WERI-Rb-1 (cell line): ENCODE data around the gene SRSF6.
A peak's percentile ranks its signal among the peaks of the same experiment; 100 is the strongest.

ENCODE experiments used
- DNase-seq: peaks from one replicate; pipeline ENCODE4 v3.0.0-alpha.2; 2020
- H3K27ac ChIP-seq: fragments of 250-450 bp; sonication (Bioruptor Pico); 2 replicates; pipeline ENCODE4 v1.5.1; 2020; ENCODE audit warnings: mild to moderate bottlenecking, moderate library complexity
- H3K27me3 ChIP-seq: fragments of 250-450 bp; sonication (Bioruptor Pico); 2 replicates; pipeline ENCODE4 v1.5.1; 2021; ENCODE audit warnings: mild to moderate bottlenecking, low read depth, moderate library complexity; ENCODE audit not compliant: insufficient read depth, severe bottlenecking
- H3K36me3 ChIP-seq: fragments of 250-450 bp; sonication (Bioruptor Pico); 2 replicates; pipeline ENCODE4 v1.5.1; 2020; ENCODE audit warnings: mild to moderate bottlenecking, moderate library complexity
- H3K4me3 ChIP-seq: 2 replicates; pipeline ENCODE4 v1.5.1; 2011; ENCODE audit warnings: low read depth, mild to moderate bottlenecking, control low read depth, low read length
- H3K9me3 ChIP-seq: fragments of 250-450 bp; sonication (Bioruptor Pico); 2 replicates; pipeline ENCODE4 v1.5.1; 2021; ENCODE audit warnings: mild to moderate bottlenecking, moderate library complexity; ENCODE audit not compliant: severe bottlenecking
- TF ChIP-seq, protein P1 (sequence below): IDR thresholded peaks from 2 replicates; pipeline ENCODE4 v1.5.1; 2011; ENCODE audit warnings: low read depth, mild to moderate bottlenecking, control low read depth, inconsistent platforms, low read length

Gene SRSF6

GRCh38 chr20:43457640-43458421 lies at the start of gene SRSF6:
TSS of gene SRSF6 (plus strand) at chr20:43457896. CDS start at chr20:43458034, 138 bp downstream.
- peaks cover 43% of the 10 kb centered on the region for H3K36me3 ChIP-seq
- H3K9me3 ChIP-seq = no peaks in the 10 kb centered on the region
- TF ChIP-seq, protein P1, sequence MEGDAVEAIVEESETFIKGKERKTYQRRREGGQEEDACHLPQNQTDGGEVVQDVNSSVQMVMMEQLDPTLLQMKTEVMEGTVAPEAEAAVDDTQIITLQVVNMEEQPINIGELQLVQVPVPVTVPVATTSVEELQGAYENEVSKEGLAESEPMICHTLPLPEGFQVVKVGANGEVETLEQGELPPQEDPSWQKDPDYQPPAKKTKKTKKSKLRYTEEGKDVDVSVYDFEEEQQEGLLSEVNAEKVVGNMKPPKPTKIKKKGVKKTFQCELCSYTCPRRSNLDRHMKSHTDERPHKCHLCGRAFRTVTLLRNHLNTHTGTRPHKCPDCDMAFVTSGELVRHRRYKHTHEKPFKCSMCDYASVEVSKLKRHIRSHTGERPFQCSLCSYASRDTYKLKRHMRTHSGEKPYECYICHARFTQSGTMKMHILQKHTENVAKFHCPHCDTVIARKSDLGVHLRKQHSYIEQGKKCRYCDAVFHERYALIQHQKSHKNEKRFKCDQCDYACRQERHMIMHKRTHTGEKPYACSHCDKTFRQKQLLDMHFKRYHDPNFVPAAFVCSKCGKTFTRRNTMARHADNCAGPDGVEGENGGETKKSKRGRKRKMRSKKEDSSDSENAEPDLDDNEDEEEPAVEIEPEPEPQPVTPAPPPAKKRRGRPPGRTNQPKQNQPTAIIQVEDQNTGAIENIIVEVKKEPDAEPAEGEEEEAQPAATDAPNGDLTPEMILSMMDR = no peak
- H3K27me3 ChIP-seq = no peaks in the 10 kb centered on the region
- DNase-seq = peak; percentile 94
- peak within 1 kb of the TSS; percentile 100 for H3K27ac ChIP-seq
- peak within 1 kb of the TSS; percentile 98 for H3K4me3 ChIP-seq

DNA sequence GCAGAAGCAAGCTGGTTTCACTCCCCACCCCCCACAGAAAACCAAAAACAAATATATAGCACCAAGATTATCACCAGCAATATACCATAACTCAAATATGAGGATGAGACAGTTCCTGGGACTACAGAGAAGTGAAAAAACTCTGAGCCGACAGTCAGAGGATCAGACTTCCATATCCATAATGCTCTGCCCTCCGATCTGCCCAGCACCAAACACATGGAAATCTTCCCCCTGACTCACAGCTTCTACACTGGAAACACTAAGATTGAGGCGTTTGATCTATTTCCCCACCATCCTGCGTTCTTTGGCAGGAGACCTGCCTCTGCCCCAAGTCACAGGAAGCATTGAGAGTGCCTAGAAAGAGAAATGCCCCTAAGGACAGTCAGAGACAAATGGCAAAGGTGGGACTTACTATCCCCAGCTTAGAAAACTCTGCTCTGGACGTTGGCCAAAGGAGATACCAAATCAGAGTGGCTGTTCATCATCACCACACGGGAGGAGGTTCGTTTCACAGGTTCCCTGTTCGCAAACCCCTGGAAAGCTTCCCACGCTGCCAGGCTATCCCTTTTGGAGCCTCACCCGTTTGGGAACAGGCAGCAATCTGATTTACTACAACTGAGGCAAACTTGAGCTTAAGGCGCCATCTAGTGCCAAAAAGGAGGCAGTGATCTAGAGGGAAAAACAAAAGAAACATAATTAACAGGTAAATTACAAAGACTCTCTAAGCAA lies 48.7 kb upstream of the SRSF6 start:
- H3K9me3 ChIP-seq = peaks cover 3% of the 10 kb centered on the region
- TF ChIP-seq, protein P1 = peak; percentile 61
- peak; percentile 30 for DNase-seq

DNA sequence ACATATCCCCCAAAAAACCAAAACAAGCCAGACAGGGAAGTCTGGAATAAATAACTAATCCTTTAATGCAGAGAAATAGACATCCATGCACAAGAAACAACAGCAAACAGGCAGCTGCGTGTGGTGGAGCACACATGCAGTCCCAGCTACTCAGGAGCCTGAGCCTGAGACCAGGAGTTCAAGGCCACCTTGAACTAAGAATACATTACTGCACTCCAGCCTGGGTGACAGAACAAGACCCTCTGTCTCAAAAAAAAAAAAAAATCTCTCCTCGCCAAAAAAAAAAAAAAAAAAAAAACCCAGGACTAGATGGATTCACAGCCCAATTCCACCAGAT lies 48.2 kb upstream of the SRSF6 start:
- H3K27me3 ChIP-seq = peaks cover 8% of the 10 kb centered on the region
- TF ChIP-seq, protein P1 = no peak
- no peak overlapping the region for H3K27ac ChIP-seq
- no peak overlapping the region for H3K4me3 ChIP-seq
- DNase-seq = no peak
- peaks cover 3% of the 10 kb centered on the region for H3K9me3 ChIP-seq
- no peaks in the 10 kb centered on the region for H3K36me3 ChIP-seq

More for the DNA sequence above, 48.7 kb upstream of the SRSF6 start:
- no peak overlapping the region for H3K4me3 ChIP-seq
- H3K36me3 ChIP-seq = no peaks in the 10 kb centered on the region
- peaks cover 8% of the 10 kb centered on the region for H3K27me3 ChIP-seq
- no peak overlapping the region for H3K27ac ChIP-seq

GRCh38 chr20:43415661-43416430 lies 41.9 kb upstream of the SRSF6 start:
- Histone ChIP-seq H3K4me3 (no peak overlapping the region), H3K9me3 (peaks cover 11% of the 10 kb centered on the region), H3K27me3 (no peaks in the 10 kb centered on the region), H3K27ac (no peak overlapping the region), H3K36me3 (no peaks in the 10 kb centered on the region)
- TF ChIP-seq, protein P1 = no peak
- DNase-seq = no peak

GRCh38 chr20:43416591-43417228 lies 41.0 kb upstream of the SRSF6 start:
- H3K9me3 ChIP-seq = peaks cover 17% of the 10 kb centered on the region
- no peaks in the 10 kb centered on the region for H3K36me3 ChIP-seq
- no peak overlapping the region for H3K27ac ChIP-seq
- H3K27me3 ChIP-seq = no peaks in the 10 kb centered on the region
- DNase-seq = no peak
- no peak overlapping the region for H3K4me3 ChIP-seq
- TF ChIP-seq, protein P1 = no peak
